ENCODE results near the gene LDHAL6B. TPM values are rescaled to one million over a fixed set of nuclear protein-coding genes. Genes with fewer than 3 reads are reported as not detected.

LDHAL6B gene
- total RNA-seq, 1 donor from 2014 or later: not detected

- DNase-seq: no peak
Measured at GRCh38 chr15:59255680-59256336, 49.2 kb downstream of the LDHAL6B start.

GRCh38 chr15:59256482-59256881 is 49.8 kb downstream of the LDHAL6B start:
- no peak for DNase-seq

GRCh38 chr15:59257140-59257539 is 50.5 kb downstream of the LDHAL6B start:
- no peak for DNase-seq

Other genes starting within 250 kb of the LDHAL6B start
- 16.2 and 22.2 TPM in 2 replicates for gene RNF111, start 219.2 kb upstream of the LDHAL6B start, total RNA-seq
- gene CCNB2, start 101.7 kb upstream of the LDHAL6B start, total RNA-seq: 13.6 and 61.3 TPM in 2 replicates
- 142 and 226 TPM in 2 replicates for gene MYO1E, start 166.0 kb downstream of the LDHAL6B start, total RNA-seq
- 0.47 TPM in 1 of 2 replicates, not detected in the other for gene FAM81A, start 231.3 kb downstream of the LDHAL6B start, total RNA-seq